ENCODE results near the gene PRKAB1. TPM values are rescaled to one million over a fixed set of nuclear protein-coding genes. Genes with fewer than 3 reads are reported as not detected.

The PRKAB1 gene
- total RNA-seq, 4 donors from 2014 or later: 23.3 to 137 (median 37.2) TPM

DNA sequence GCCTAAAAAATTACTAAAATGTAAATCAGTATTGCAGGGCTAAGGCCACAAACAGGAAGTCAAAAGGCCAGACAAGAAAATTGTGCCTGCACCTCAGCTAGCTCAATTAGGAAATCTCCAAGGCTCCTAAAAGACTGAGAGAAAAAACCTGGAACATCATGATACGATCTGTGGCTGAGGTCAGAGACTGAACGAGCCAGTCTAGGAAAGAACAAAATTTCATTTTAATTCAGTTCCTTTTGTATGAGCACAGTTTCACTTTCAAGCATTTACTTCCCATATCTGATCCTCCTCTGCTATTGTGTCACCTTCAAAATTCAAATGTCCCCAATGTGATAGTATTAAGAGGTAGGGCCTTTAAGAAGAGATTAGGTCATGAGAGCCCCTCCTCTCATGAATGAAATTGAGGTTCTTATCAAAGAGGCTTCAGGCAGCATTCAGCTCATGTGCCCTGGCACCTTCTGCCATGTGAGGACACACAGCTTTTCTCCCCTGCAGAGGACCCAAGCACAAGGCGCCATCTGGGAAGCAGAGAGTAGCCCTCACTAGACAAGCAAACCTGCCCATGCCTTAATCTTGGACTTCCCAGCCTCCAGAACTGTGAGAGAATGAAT is 14.8 kb downstream of the PRKAB1 start:
- H3K27ac ChIP-seq: no peak overlapping the region
- no peak overlapping the region for H3K4me3 ChIP-seq
- no peaks in the 10 kb centered on the region for H3K27me3 ChIP-seq
- H3K4me1 ChIP-seq: peaks cover 0 to 5% (median 0%) of the 10 kb centered on the region in 3 donors
- H3K9me3 ChIP-seq: no peaks in the 10 kb centered on the region
- no peak for TF ChIP-seq POLR2A (IDR thresholded peaks at IDR 0.05)
- TF ChIP-seq, protein P1, sequence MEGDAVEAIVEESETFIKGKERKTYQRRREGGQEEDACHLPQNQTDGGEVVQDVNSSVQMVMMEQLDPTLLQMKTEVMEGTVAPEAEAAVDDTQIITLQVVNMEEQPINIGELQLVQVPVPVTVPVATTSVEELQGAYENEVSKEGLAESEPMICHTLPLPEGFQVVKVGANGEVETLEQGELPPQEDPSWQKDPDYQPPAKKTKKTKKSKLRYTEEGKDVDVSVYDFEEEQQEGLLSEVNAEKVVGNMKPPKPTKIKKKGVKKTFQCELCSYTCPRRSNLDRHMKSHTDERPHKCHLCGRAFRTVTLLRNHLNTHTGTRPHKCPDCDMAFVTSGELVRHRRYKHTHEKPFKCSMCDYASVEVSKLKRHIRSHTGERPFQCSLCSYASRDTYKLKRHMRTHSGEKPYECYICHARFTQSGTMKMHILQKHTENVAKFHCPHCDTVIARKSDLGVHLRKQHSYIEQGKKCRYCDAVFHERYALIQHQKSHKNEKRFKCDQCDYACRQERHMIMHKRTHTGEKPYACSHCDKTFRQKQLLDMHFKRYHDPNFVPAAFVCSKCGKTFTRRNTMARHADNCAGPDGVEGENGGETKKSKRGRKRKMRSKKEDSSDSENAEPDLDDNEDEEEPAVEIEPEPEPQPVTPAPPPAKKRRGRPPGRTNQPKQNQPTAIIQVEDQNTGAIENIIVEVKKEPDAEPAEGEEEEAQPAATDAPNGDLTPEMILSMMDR (IDR thresholded peaks at IDR 0.05): no peak
- no peak for TF ChIP-seq EP300 (IDR thresholded peaks at IDR 0.05)
- no peak for TF ChIP-seq POLR2AphosphoS5 (IDR thresholded peaks at IDR 0.05)
- H3K36me3 ChIP-seq: peaks cover 7 to 48% of the 10 kb centered on the region in 2 donors
- WGBS, 2 donors (ENCODE audit: low coverage in 1 of 2): 54 to 86% methylated on average over 3 of the region's 3 CpGs
- ATAC-seq: no peak

DNA sequence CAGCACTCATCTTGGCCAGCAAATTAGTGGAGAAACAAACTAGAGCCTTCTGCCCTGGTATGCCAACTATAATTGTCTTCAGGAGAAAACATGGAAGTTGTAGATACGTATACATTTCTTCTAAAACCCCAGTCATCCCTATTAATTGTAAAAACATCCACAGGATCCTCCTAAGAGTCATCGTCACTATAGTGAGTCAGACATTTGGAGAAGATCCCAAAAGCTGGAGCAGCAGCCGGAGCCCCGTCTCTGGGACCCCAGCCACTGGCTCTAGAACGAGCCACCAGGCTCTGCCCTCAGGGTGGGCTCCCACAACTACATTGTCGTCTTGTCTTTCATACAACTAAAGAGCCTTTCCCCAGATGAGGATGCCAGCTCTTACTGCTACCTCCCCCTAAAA is 15.5 kb downstream of the PRKAB1 start:
- WGBS, 2 donors (ENCODE audit: low coverage in 1 of 2): 62 to 79% methylated on average over 2 to 6 of the region's 6 CpGs
- Histone ChIP-seq H3K4me1 (peaks cover 0 to 5% (median 0%) of the 10 kb centered on the region in 3 donors), H3K9me3 (no peaks in the 10 kb centered on the region), H3K4me3 (no peak overlapping the region), H3K27ac (no peak overlapping the region), H3K36me3 (peaks cover 6 to 44% of the 10 kb centered on the region in 2 donors), H3K27me3 (no peaks in the 10 kb centered on the region)
- no peak for ATAC-seq
- TF ChIP-seq POLR2A (IDR thresholded peaks at IDR 0.05): no peak
- TF ChIP-seq, protein P1 (IDR thresholded peaks at IDR 0.05): no peak
- TF ChIP-seq POLR2AphosphoS5 (IDR thresholded peaks at IDR 0.05): no peak
- no peak for TF ChIP-seq EP300 (IDR thresholded peaks at IDR 0.05)

DNA sequence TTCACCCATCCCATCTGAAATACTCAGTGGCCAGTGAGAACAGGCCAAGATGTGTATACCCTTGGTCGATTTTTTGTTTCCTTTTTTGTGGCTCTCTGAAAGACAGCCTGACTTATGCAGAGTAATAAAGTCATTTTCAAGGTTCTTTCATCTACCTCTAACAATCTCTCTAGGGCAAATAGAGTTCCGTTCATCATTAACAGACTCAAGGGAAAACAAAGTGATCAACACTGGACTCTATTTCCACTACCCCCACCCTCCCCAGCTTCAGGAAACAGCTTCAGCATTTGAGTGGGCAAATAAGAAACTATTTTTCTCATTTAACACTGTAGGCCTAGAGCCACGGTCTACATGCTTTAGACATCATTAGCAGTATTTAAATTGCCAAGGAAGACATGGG is 15.9 kb downstream of the PRKAB1 start:
- TF ChIP-seq EP300 (IDR thresholded peaks at IDR 0.05) (no peak), POLR2AphosphoS5 (IDR thresholded peaks at IDR 0.05) (no peak), POLR2A (IDR thresholded peaks at IDR 0.05) (no peak)
- TF ChIP-seq, protein P1 (IDR thresholded peaks at IDR 0.05): no peak

DNA sequence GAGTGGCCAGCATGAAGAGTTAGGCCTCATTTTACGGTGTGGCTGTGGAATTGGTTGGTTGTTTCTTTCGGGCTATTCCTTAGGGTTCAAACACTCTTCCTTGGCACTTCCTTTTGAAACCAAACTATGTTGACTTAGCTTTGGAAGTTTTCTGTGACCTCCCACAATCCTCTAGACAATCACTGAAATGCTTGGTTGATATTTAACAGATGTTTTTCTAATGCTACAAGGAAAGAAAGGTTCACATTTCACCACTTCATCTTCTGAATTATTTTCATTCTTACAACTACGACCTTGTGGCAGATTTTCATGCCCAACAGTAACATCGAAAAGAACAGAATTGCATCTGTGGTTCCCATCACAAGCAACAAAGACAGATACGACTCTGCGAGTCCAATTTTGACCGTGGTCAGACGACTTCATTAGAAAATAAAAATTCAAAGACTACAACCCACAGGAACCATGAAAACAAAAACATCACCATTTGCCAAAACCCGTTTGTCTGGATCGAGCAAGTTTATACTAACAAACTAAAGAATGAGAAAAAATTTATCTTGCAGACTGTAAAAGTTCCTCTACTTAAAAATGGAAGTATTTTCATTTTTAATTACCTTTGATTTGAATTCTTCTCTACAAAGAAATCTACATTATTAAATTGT is 16.9 kb downstream of the PRKAB1 start:
- Histone ChIP-seq H3K27me3 (no peaks in the 10 kb centered on the region), H3K4me3 (no peak overlapping the region), H3K9me3 (no peaks in the 10 kb centered on the region), H3K36me3 (peaks cover 5 to 31% of the 10 kb centered on the region in 2 donors), H3K4me1 (peaks cover 0 to 5% (median 0%) of the 10 kb centered on the region in 3 donors), H3K27ac (no peak overlapping the region)
- 78 to 83% methylated on average over 10 of the region's 10 CpGs for WGBS, 2 donors (ENCODE audit: low coverage in 1 of 2)
- no peak for TF ChIP-seq POLR2A (IDR thresholded peaks at IDR 0.05)
- TF ChIP-seq, protein P1 (IDR thresholded peaks at IDR 0.05): no peak
- no peak for TF ChIP-seq EP300 (IDR thresholded peaks at IDR 0.05)
- no peak for TF ChIP-seq POLR2AphosphoS5 (IDR thresholded peaks at IDR 0.05)
- no peak for ATAC-seq

More for the DNA sequence above, 15.9 kb downstream of the PRKAB1 start:
- Histone ChIP-seq H3K9me3 (no peaks in the 10 kb centered on the region), H3K4me1 (peaks cover 0 to 5% (median 0%) of the 10 kb centered on the region in 3 donors), H3K4me3 (no peak overlapping the region), H3K27me3 (no peaks in the 10 kb centered on the region), H3K27ac (no peak overlapping the region), H3K36me3 (peaks cover 5 to 41% of the 10 kb centered on the region in 2 donors)
- WGBS, 2 donors (ENCODE audit: low coverage in 1 of 2): 77 to 87% methylated on average over 3 of the region's 3 CpGs
- ATAC-seq: no peak

DNA sequence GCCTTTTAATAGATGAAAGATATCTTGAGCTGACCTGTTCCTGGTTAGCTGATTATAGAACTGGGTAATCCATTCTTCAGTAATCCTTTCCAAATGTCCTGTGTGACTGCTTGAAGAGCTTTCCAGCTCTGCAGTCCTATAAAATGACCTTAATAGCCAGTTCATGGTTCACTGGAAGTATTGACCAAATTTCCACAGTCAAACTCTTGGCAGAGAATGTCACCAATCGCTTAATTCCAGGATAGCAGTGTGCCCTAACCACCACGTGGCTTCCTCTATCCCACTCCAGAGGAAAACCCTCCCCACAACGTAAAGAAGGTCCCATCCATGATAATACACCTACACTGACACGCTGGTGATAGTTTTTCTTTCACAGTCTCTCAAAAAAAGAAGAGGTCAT is 17.4 kb downstream of the PRKAB1 start:
- no peak overlapping the region for H3K27ac ChIP-seq
- no peak for ATAC-seq
- peaks cover 2 to 25% of the 10 kb centered on the region in 2 donors for H3K36me3 ChIP-seq
- no peaks in the 10 kb centered on the region for H3K27me3 ChIP-seq
- no peaks in the 10 kb centered on the region for H3K9me3 ChIP-seq
- 78 to 89% methylated on average over 4 of the region's 4 CpGs for WGBS, 2 donors (ENCODE audit: low coverage in 1 of 2)
- peaks cover 0 to 5% (median 0%) of the 10 kb centered on the region in 3 donors for H3K4me1 ChIP-seq
- no peak overlapping the region for H3K4me3 ChIP-seq
- no peak for TF ChIP-seq POLR2A (IDR thresholded peaks at IDR 0.05)
- TF ChIP-seq, protein P1 (IDR thresholded peaks at IDR 0.05): no peak
- no peak for TF ChIP-seq EP300 (IDR thresholded peaks at IDR 0.05)
- TF ChIP-seq POLR2AphosphoS5 (IDR thresholded peaks at IDR 0.05): no peak

Measured in gastroesophageal sphincter (tissue), 4 donors.